Measurements from ENCODE around the gene NFIL3. TPM values are rescaled to one million over a fixed set of nuclear protein-coding genes. Genes with fewer than 3 reads are reported as not detected.
"Not testable (repeated sequence)": the region's sequence is repeated elsewhere in the genome, so short reads cannot be mapped to it uniquely, and the experiment has no call there.

Gene NFIL3
- total RNA-seq, 1 donor from 2014 or later = 192 TPM

- intact Hi-C loops (cut with micrococcal nuclease) = no loop called here
- peaks cover 24% of the 10 kb centered on the region for H3K4me1 Mint-ChIP-seq (ENCODE audit: low read depth)
- no peaks in the 10 kb centered on the region for H3K27me3 Mint-ChIP-seq (ENCODE audit: low read depth)
- no peak for DNase-seq (ENCODE audit: low spot score)
- no peaks in the 10 kb centered on the region for H3K9me3 Mint-ChIP-seq
- H3K36me3 Mint-ChIP-seq (ENCODE audit: low read depth) = peaks cover 57% of the 10 kb centered on the region
- no peak overlapping the region for H3K4me3 Mint-ChIP-seq (ENCODE audit: low read depth)
- H3K27ac Mint-ChIP-seq = peak overlapping the region; percentile 30
These were observed 19.7 kb downstream of the NFIL3 start for GRCh38 chr9:91403665-91404543.

DNA sequence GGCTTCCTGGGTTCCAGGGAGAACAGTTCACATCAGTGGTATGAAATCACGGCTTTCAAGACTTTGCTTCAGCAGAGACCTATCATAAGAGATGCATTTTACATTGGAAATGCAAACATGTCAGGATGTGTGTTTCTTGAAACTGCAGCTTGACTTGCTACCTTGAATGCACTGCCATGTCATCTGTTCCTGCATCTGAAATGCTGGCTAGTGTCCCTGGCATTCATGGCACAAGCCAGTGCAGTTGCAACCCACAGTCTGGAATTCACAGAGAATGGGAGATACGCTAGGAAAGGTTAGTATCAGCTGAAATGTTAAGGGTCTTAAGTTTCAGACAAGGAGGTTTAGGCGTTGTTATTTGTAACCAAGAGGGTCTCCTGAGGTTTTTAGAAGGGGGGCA, 24.7 kb downstream of the NFIL3 start:
- peaks cover 12% of the 10 kb centered on the region for H3K36me3 Mint-ChIP-seq (ENCODE audit: low read depth)
- no peak overlapping the region for H3K27ac Mint-ChIP-seq

DNA sequence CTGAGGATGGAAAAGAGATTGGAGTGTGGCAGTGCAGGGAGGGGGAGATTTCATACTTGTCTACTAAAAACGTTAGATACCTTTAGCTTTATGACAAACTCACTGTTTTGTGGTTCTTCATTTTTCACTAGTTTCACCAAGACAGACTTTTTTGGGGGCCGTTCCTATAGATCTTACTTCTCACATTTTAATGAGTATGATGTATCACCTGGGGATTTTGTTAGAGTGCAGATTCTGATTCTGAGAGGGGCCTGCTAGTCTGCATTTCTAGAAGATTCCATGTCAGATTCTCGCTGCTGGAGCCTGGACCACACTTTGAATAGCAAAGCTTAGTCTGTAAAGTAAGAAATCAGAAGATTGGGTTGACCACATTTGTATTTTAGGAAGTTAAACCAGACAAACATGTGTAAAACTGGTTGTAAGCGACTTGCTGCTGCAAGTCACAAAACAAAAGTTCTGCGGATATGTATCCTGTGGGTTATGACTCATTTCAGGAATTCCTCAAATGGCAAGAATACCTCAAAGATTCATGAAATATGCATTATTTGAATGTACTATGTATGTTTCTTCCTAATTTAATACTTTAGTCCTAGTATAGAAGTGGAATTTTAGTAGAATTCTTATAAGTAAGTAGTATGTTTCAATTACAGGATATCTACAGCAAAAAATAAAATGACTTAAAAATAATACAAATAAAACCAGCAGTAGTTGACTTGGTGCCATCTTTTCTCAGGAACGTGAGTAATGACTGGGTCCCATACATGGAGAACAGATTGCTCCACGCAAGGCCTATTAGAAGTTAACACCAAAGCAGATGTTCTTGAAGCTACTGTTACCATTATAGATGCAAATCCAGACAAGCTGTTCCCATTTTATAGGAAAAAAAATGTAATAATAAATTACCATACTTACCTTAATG, 27.8 kb downstream of the NFIL3 start:
- Mint-ChIP-seq H3K9me3 (no peaks in the 10 kb centered on the region), H3K27me3 (ENCODE audit: low read depth) (no peaks in the 10 kb centered on the region), H3K36me3 (ENCODE audit: low read depth) (no peaks in the 10 kb centered on the region), H3K27ac (peak overlapping the region; percentile 86), H3K4me3 (ENCODE audit: low read depth) (peak overlapping the region; percentile 54), H3K4me1 (ENCODE audit: low read depth) (peaks cover 24% of the 10 kb centered on the region)
- peak; percentile 26 for DNase-seq (ENCODE audit: low spot score)
- intact Hi-C loops (cut with micrococcal nuclease) = loop anchor here (1.0 to 2.0 kb wide), 2 partner anchors 23 to 37 kb away; no protein-coding TSS in a partner anchor

More for the DNA sequence above, 24.7 kb downstream of the NFIL3 start:
- H3K27me3 Mint-ChIP-seq (ENCODE audit: low read depth) = no peaks in the 10 kb centered on the region
- intact Hi-C loops (cut with micrococcal nuclease) = no loop called here
- H3K4me3 Mint-ChIP-seq (ENCODE audit: low read depth) = no peak overlapping the region
- H3K9me3 Mint-ChIP-seq = no peaks in the 10 kb centered on the region
- no peak for DNase-seq (ENCODE audit: low spot score)
- H3K4me1 Mint-ChIP-seq (ENCODE audit: low read depth) = peaks cover 33% of the 10 kb centered on the region

- no peaks in the 10 kb centered on the region for H3K27me3 Mint-ChIP-seq (ENCODE audit: low read depth)
- no peaks in the 10 kb centered on the region for H3K36me3 Mint-ChIP-seq (ENCODE audit: low read depth)
- no peak for DNase-seq (ENCODE audit: low spot score)
- H3K4me1 Mint-ChIP-seq (ENCODE audit: low read depth) = peaks cover 24% of the 10 kb centered on the region
- H3K27ac Mint-ChIP-seq = peak overlapping the region; percentile 86
- intact Hi-C loops (cut with micrococcal nuclease) = loop anchor here (1.0 to 2.0 kb wide), 2 partner anchors 24 to 36 kb away; no protein-coding TSS in a partner anchor
- H3K9me3 Mint-ChIP-seq = no peaks in the 10 kb centered on the region
- peak overlapping the region; percentile 54 for H3K4me3 Mint-ChIP-seq (ENCODE audit: low read depth)
These were observed 28.5 kb downstream of the NFIL3 start for GRCh38 chr9:91395106-91395552.

- Mint-ChIP-seq H3K9me3 (no peaks in the 10 kb centered on the region), H3K27me3 (ENCODE audit: low read depth) (no peaks in the 10 kb centered on the region), H3K27ac (no peak overlapping the region), H3K4me1 (ENCODE audit: low read depth) (peaks cover 24% of the 10 kb centered on the region), H3K36me3 (ENCODE audit: low read depth) (no peaks in the 10 kb centered on the region), H3K4me3 (ENCODE audit: low read depth) (no peak overlapping the region)
- no peak for DNase-seq (ENCODE audit: low spot score)
- intact Hi-C loops (cut with micrococcal nuclease) = loop anchor here (2.0 kb wide), 1 partner anchor 25 kb away; no protein-coding TSS in a partner anchor
These were observed 29.8 kb downstream of the NFIL3 start for GRCh38 chr9:91393826-91394225.

DNA sequence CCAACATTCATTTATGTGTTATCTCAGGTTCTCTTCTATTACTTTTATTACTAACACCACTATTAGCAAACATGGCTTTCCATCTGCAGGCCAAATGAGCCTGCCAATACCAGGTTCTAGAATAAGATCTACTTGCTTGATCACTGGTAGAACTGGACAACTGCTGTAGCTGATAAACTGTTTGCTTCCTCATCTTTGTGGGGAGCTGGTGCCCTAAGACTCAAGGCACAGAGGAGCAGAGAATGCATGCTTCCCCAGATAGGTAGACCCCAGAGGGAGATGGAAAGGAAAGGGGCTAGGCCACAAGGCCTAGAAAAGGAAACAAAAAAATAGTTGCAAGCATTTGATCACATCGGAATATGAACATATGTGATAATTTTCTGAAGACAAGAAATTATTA, 31.2 kb downstream of the NFIL3 start:
- H3K9me3 Mint-ChIP-seq = no peaks in the 10 kb centered on the region
- H3K27ac Mint-ChIP-seq = no peak overlapping the region
- no peak for DNase-seq (ENCODE audit: low spot score)
- H3K27me3 Mint-ChIP-seq (ENCODE audit: low read depth) = no peaks in the 10 kb centered on the region
- no peaks in the 10 kb centered on the region for H3K36me3 Mint-ChIP-seq (ENCODE audit: low read depth)
- H3K4me1 Mint-ChIP-seq (ENCODE audit: low read depth) = peaks cover 21% of the 10 kb centered on the region
- H3K4me3 Mint-ChIP-seq (ENCODE audit: low read depth) = no peak overlapping the region
- intact Hi-C loops (cut with micrococcal nuclease) = no loop called here

GRCh38 chr9:91391818-91392217, 31.8 kb downstream of the NFIL3 start:
- Mint-ChIP-seq H3K27me3 (ENCODE audit: low read depth) (no peaks in the 10 kb centered on the region), H3K36me3 (ENCODE audit: low read depth) (no peaks in the 10 kb centered on the region), H3K27ac (no peak overlapping the region), H3K4me1 (ENCODE audit: low read depth) (peaks cover 19% of the 10 kb centered on the region), H3K9me3 (peaks cover 3% of the 10 kb centered on the region), H3K4me3 (ENCODE audit: low read depth) (no peak overlapping the region)
- no peak for DNase-seq (ENCODE audit: low spot score)
- intact Hi-C loops (cut with micrococcal nuclease) = no loop called here

DNA sequence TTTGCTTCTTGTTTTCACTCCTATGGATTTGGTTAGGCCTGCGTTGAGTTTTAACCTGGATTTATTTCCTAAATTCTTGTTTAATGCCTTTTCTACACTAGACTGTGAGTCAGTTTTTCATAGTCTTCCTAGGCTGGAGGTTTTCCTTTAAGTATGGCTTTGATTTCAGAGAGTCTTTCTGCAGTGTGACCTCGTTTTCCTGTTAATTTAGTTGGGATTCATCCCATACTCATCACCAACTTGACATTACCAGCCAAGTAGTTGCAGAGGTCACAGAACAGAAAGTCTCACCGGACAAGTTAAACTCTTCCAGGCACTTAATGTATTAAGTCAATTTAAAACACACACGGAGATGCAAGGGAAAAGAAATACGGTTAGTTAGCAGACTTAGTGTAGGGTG, 32.2 kb downstream of the NFIL3 start:
- intact Hi-C loops (cut with micrococcal nuclease) = no loop called here

GRCh38 chr9:91389686-91390085, 33.9 kb downstream of the NFIL3 start:
- H3K27me3 Mint-ChIP-seq (ENCODE audit: low read depth); intact Hi-C loops (cut with micrococcal nuclease); H3K4me3 Mint-ChIP-seq (ENCODE audit: low read depth); H3K36me3 Mint-ChIP-seq (ENCODE audit: low read depth); DNase-seq (ENCODE audit: low spot score); H3K27ac Mint-ChIP-seq: not testable (repeated sequence)
- H3K9me3 Mint-ChIP-seq = peaks cover 13% of the 10 kb centered on the region
- H3K4me1 Mint-ChIP-seq (ENCODE audit: low read depth) = peaks cover 11% of the 10 kb centered on the region

More for the DNA sequence above, 32.2 kb downstream of the NFIL3 start:
- H3K36me3 Mint-ChIP-seq (ENCODE audit: low read depth) = no peaks in the 10 kb centered on the region
- DNase-seq (ENCODE audit: low spot score) = no peak
- peaks cover 7% of the 10 kb centered on the region for H3K9me3 Mint-ChIP-seq
- H3K27ac Mint-ChIP-seq = no peak overlapping the region
- peaks cover 23% of the 10 kb centered on the region for H3K4me1 Mint-ChIP-seq (ENCODE audit: low read depth)
- no peaks in the 10 kb centered on the region for H3K27me3 Mint-ChIP-seq (ENCODE audit: low read depth)
- no peak overlapping the region for H3K4me3 Mint-ChIP-seq (ENCODE audit: low read depth)

DNA sequence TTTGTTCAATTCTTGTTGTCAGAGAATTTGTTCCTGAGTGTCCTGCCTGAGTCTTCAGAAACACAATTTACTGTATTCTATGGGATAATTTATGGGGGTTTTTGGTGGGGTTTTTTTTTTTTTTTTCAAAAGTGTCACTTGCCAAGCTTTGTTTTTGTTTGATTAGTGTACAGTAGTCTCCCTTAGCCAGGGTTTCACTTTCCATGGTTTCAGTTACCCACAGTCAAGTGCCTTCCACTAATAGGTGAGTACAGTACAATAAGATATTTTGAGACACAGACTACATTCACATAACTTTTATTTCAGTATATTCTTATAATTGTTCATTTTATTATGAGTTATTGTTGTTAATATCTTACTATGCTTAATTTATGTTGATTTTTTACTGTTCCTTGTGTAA, 36.9 kb downstream of the NFIL3 start:
- intact Hi-C loops (cut with micrococcal nuclease) = no loop called here
- Mint-ChIP-seq H3K27me3 (ENCODE audit: low read depth) (peaks cover 4% of the 10 kb centered on the region), H3K27ac (no peak overlapping the region), H3K36me3 (ENCODE audit: low read depth) (no peaks in the 10 kb centered on the region), H3K9me3 (peaks cover 15% of the 10 kb centered on the region), H3K4me1 (ENCODE audit: low read depth) (peaks cover 6% of the 10 kb centered on the region), H3K4me3 (ENCODE audit: low read depth) (no peak overlapping the region)
- no peak for DNase-seq (ENCODE audit: low spot score)

DNA sequence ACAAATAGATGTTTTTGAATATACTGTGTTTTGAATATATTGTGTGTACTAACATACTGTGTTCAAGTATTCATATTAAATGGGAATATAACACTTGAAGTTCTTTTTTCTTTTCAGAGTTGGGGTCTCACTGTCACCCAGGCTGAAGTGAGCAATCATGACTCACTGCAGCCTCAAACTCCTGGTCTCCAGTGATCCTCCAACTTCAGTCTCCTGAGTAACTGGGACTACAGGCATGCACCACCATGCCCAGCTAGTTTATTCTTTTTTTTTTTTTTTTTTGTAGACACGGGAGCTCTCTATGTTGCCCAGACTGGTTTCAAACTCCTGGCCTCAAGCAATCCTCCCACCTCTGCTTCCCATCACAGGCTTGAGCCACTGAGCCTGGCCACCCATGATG, 38.7 kb downstream of the NFIL3 start:
- no peak for DNase-seq (ENCODE audit: low spot score)
- no peak overlapping the region for H3K27ac Mint-ChIP-seq
- H3K9me3 Mint-ChIP-seq = peaks cover 15% of the 10 kb centered on the region
- no peak overlapping the region for H3K4me3 Mint-ChIP-seq (ENCODE audit: low read depth)
- peaks cover 6% of the 10 kb centered on the region for H3K4me1 Mint-ChIP-seq (ENCODE audit: low read depth)
- intact Hi-C loops (cut with micrococcal nuclease) = no loop called here
- H3K27me3 Mint-ChIP-seq (ENCODE audit: low read depth) = peaks cover 6% of the 10 kb centered on the region
- H3K36me3 Mint-ChIP-seq (ENCODE audit: low read depth) = no peaks in the 10 kb centered on the region

DNA sequence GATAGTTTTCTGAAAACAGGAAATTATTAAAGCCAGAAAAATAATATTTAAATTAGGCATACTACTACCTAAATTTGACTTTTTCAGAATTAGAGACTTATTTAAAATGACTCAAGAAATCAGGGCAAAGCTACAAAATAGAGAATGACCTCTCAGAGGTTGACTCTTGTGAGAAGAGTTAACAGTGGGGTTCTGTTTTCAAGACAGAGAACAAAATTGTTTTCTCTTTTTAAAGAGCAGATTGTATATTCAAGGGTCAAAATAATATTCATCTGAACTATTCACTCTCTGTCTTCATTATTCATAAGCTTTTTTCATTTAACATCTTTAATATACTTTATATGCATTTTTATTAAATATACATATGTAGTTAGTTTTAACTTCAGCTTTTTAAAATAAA, 40.1 kb downstream of the NFIL3 start:
- H3K9me3 Mint-ChIP-seq = peaks cover 15% of the 10 kb centered on the region
- H3K36me3 Mint-ChIP-seq (ENCODE audit: low read depth) = no peaks in the 10 kb centered on the region
- no peak for DNase-seq (ENCODE audit: low spot score)
- no peak overlapping the region for H3K4me3 Mint-ChIP-seq (ENCODE audit: low read depth)
- H3K4me1 Mint-ChIP-seq (ENCODE audit: low read depth) = peaks cover 10% of the 10 kb centered on the region
- no peak overlapping the region for H3K27ac Mint-ChIP-seq
- intact Hi-C loops (cut with micrococcal nuclease) = no loop called here
- H3K27me3 Mint-ChIP-seq (ENCODE audit: low read depth) = peaks cover 6% of the 10 kb centered on the region

All from activated T-helper 2 cell treated with anti-CD3 and anti-CD28 coated beads, Interferon-gamma antibody, Interleukin-2, Interleukin-4, amounts not matched to agents 10 μg/mL and 5 μg/mL and 100 μg/mL, durations not matched to agents 14 hours and 24 hours and 36 hours (primary cell).